KOPT-K1 (cell line): ENCODE measurements around the gene SPAG6.
"Not testable (repeated sequence)": the region's sequence is repeated elsewhere in the genome, so short reads cannot be mapped to it uniquely, and the experiment has no call there.

Experiments used
- H3K27ac ChIP-seq: fragments of 200-600 bp; sonication (generic); 2 replicates; pipeline ENCODE4 v1.5.1; 2016; ENCODE audit warnings: antibody characterized with exemption, mild to moderate bottlenecking, low read depth, low read length; ENCODE audit not compliant: poor library complexity, severe bottlenecking
- H3K36me3 ChIP-seq: fragments of 200-600 bp; sonication (generic); 2 replicates; pipeline ENCODE4 v1.5.1; 2017; ENCODE audit warnings: antibody characterized with exemption, mild to moderate bottlenecking, low read length, moderate library complexity; ENCODE audit not compliant: insufficient read depth
- H3K9me3 ChIP-seq: fragments of 200-600 bp; sonication (generic); 2 replicates; pipeline ENCODE4 v1.5.1; 2017; ENCODE audit warnings: antibody characterized with exemption, low read length, mild to moderate bottlenecking; ENCODE audit not compliant: insufficient read depth, poor library complexity, severe bottlenecking

The SPAG6 gene

GRCh38 chr10:22344781-22345300, 455 bp upstream of the SPAG6 start:
- no peaks in the 10 kb centered on the region for H3K9me3 ChIP-seq
- no peak overlapping the region for H3K27ac ChIP-seq
- no peaks in the 10 kb centered on the region for H3K36me3 ChIP-seq

- Histone ChIP-seq H3K36me3 (no peaks in the 10 kb centered on the region), H3K27ac (no peak overlapping the region), H3K9me3 (no peaks in the 10 kb centered on the region)
Observed at GRCh38 chr10:22346096-22346661, 883 bp downstream of the SPAG6 start.

- H3K27ac ChIP-seq, result no peak overlapping the region
- no peaks in the 10 kb centered on the region for H3K9me3 ChIP-seq
- H3K36me3 ChIP-seq, result no peaks in the 10 kb centered on the region
Observed at GRCh38 chr10:22349755-22350154, 4.5 kb downstream of the SPAG6 start.

GRCh38 chr10:22351131-22351703, 5.9 kb downstream of the SPAG6 start:
- H3K9me3 ChIP-seq, result no peaks in the 10 kb centered on the region
- H3K36me3 ChIP-seq, result no peaks in the 10 kb centered on the region
- no peak overlapping the region for H3K27ac ChIP-seq

- H3K36me3 ChIP-seq, result no peaks in the 10 kb centered on the region
- H3K27ac ChIP-seq, result no peak overlapping the region
- no peaks in the 10 kb centered on the region for H3K9me3 ChIP-seq
Observed at GRCh38 chr10:22356324-22356873, 11.1 kb downstream of the SPAG6 start.

GRCh38 chr10:22357770-22358169, 12.5 kb downstream of the SPAG6 start:
- not testable (repeated sequence) for H3K9me3 ChIP-seq, H3K36me3 ChIP-seq, H3K27ac ChIP-seq

GRCh38 chr10:22363305-22363704, 18.0 kb downstream of the SPAG6 start:
- Histone ChIP-seq H3K36me3 (no peaks in the 10 kb centered on the region), H3K27ac (no peak overlapping the region), H3K9me3 (no peaks in the 10 kb centered on the region)

- no peak overlapping the region for H3K27ac ChIP-seq
- no peaks in the 10 kb centered on the region for H3K36me3 ChIP-seq
- no peaks in the 10 kb centered on the region for H3K9me3 ChIP-seq
Observed at GRCh38 chr10:22364407-22365140, 19.3 kb downstream of the SPAG6 start.

GRCh38 chr10:22365233-22365632, 19.9 kb downstream of the SPAG6 start:
- no peaks in the 10 kb centered on the region for H3K36me3 ChIP-seq
- H3K9me3 ChIP-seq, result no peaks in the 10 kb centered on the region
- no peak overlapping the region for H3K27ac ChIP-seq

- H3K36me3 ChIP-seq, result no peaks in the 10 kb centered on the region
- H3K9me3 ChIP-seq, result no peaks in the 10 kb centered on the region
- H3K27ac ChIP-seq, result no peak overlapping the region
Observed at GRCh38 chr10:22365644-22366434, 20.5 kb downstream of the SPAG6 start.

GRCh38 chr10:22366435-22366703, 21.1 kb downstream of the SPAG6 start:
- Histone ChIP-seq H3K9me3 (no peaks in the 10 kb centered on the region), H3K36me3 (no peaks in the 10 kb centered on the region), H3K27ac (no peak overlapping the region)

GRCh38 chr10:22366771-22367170, 21.5 kb downstream of the SPAG6 start:
- no peaks in the 10 kb centered on the region for H3K9me3 ChIP-seq
- H3K27ac ChIP-seq, result no peak overlapping the region

GRCh38 chr10:22367471-22367870, 22.2 kb downstream of the SPAG6 start:
- no peaks in the 10 kb centered on the region for H3K36me3 ChIP-seq
- no peaks in the 10 kb centered on the region for H3K9me3 ChIP-seq
- no peak overlapping the region for H3K27ac ChIP-seq

More at GRCh38 chr10:22366771-22367170, 21.5 kb downstream of the SPAG6 start:
- H3K36me3 ChIP-seq, result no peaks in the 10 kb centered on the region

GRCh38 chr10:22368402-22368801, 23.1 kb downstream of the SPAG6 start:
- H3K27ac ChIP-seq, result no peak overlapping the region
- no peaks in the 10 kb centered on the region for H3K9me3 ChIP-seq
- H3K36me3 ChIP-seq, result no peaks in the 10 kb centered on the region

- no peaks in the 10 kb centered on the region for H3K9me3 ChIP-seq
- no peaks in the 10 kb centered on the region for H3K36me3 ChIP-seq
- no peak overlapping the region for H3K27ac ChIP-seq
Observed at GRCh38 chr10:22368981-22369380, 23.7 kb downstream of the SPAG6 start.
